Hematopoietic multipotent progenitor cell treated with erythropoietin and hydrocortisone succinate and interleukin-3 and kit ligand, for 15 days (in vitro differentiated cells): ENCODE data around the gene CNPY3.
"Not testable (repeated sequence)": the region's sequence is repeated elsewhere in the genome, so short reads cannot be mapped to it uniquely, and the experiment has no call there.

Experiments used
- DNase-seq: peaks from one replicate; pipeline ENCODE4 v3.0.0-alpha.2; 2015; ENCODE audit warnings: low spot score

CNPY3 gene

DNA sequence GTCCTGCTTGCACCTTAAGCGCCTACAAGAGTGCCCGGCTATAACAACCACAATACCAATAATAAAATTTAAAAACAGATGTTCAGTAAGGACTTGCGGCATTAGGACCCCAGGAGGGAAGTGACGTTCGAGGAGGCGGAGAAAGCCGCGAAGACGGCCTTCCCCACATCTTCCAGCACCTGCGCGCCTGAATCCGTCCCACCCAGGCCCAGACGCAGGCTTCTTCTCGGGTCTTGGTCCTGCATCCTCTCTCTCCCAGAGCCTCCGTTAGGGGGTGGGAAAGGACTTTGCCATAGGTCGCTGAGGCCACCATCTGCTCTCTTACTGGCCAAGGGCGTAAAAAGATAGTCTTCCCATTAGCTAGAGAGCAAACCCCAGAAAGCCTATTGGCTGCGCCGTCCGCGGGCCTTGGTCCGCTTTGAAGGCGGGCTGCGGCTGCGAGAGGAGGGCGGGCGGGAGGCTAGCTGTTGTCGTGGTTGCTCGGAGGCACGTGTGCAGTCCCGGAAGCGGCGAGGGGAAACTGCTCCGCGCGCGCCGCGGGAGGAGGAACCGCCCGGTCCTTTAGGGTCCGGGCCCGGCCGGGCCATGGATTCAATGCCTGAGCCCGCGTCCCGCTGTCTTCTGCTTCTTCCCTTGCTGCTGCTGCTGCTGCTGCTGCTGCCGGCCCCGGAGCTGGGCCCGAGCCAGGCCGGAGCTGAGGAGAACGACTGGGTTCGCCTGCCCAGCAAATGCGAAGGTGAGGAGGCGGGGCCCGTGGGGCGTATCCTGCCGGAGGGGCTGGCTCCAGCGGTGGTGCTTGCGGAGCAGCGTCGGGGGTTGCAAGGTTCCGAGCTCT, at the start of gene CNPY3:
Gene CNPY3, plus strand, starts transcription at position 495 of the 835 bp plus-strand sequence. Its CDS starts 91 bp downstream, at position 586.
- DNase-seq: peak; percentile 89

GRCh38 chr6:42880240-42880817, 49.0 kb upstream of the CNPY3 start:
- not testable (repeated sequence) for DNase-seq

- DNase-seq: not testable (repeated sequence)
Measured at GRCh38 chr6:42880871-42881270, 48.4 kb upstream of the CNPY3 start.

- no peak for DNase-seq
Measured at GRCh38 chr6:42885702-42886101, 43.6 kb upstream of the CNPY3 start.

GRCh38 chr6:42888201-42888600, 41.1 kb upstream of the CNPY3 start:
- DNase-seq: not testable (repeated sequence)

- DNase-seq: no peak
Measured at GRCh38 chr6:42889815-42890214, 39.5 kb upstream of the CNPY3 start.

- peak; percentile 88 for DNase-seq
Measured at GRCh38 chr6:42890311-42891198, 38.7 kb upstream of the CNPY3 start.

DNA sequence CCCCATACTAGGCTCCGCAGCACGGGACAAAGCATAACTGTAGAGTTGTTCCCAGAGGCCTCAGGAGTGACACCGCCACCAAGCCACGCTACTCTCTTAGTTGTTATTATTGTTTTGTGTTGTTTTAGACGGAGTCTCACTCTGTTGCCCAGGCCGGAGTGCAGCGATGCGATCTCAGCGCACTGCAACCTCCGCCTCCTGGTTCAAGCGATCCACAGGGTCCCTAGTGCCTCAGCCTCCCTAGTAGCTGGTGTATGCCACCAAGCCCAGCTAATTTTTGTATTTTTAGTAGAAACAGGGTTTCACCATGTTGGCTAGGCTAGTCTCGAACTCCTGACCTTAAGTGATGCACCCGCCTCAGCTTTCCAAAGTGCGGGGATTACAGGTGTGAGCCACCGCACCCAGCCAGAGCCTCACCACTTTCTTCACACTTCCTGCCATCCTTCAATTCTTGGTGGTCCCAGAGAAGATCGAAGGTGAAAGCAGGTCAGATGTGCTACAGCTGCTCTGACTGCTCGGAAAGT, 38.0 kb upstream of the CNPY3 start:
- no peak for DNase-seq

GRCh38 chr6:42894041-42894828, 35.0 kb upstream of the CNPY3 start:
- DNase-seq: not testable (repeated sequence)

DNA sequence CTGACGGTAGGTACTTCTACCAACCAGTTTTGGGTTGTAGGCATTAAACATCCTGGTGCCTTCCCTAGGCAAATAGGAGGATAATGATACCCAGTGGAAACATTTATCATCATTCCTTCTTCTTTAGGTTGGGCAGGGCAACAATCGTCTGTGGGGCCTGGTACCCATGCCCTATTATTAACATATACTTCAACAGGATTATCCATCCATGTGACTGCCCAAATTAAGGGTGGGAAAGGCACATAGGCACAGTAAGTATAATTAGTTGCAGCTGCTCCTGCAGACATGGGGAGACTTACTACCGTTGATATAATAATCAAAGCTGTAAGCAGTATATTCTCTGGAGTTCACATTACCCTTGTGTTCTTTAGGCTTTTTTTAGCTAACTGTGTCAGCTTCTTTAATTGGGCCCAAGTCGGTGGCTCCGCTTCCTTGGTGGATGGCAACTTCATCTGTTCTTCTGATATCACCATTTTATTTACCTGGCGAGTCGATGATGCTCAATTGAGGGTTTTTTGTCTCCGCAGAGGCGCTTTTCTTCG, 33.0 kb upstream of the CNPY3 start:
- no peak for DNase-seq

- DNase-seq: peak; percentile 80
Measured at GRCh38 chr6:42898891-42899361, 30.4 kb upstream of the CNPY3 start.

- no peak for DNase-seq
Measured at GRCh38 chr6:42899871-42900270, 29.4 kb upstream of the CNPY3 start.

DNA sequence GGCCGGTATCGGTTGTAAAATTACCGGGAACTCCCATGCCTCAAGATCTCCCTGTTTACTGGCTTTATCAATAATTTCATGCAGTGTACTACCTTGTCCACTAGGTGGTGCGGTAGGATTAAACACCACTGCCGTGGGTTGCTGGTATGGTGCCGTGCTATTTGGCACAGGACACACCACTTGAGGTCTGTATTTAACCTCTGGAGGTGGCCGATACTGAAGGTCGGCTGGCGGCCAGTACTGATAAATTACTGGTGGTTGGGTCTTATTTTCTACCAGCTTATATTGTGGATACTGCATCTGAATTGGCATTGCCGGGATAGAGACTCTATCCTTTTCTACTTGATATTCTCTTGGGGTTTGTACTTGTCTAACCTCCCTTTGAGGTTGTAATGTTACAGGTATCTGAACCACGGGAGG, 27.7 kb upstream of the CNPY3 start:
- peak; percentile 91 for DNase-seq

- DNase-seq: not testable (repeated sequence)
Measured at GRCh38 chr6:42902429-42903263, 26.6 kb upstream of the CNPY3 start.

DNA sequence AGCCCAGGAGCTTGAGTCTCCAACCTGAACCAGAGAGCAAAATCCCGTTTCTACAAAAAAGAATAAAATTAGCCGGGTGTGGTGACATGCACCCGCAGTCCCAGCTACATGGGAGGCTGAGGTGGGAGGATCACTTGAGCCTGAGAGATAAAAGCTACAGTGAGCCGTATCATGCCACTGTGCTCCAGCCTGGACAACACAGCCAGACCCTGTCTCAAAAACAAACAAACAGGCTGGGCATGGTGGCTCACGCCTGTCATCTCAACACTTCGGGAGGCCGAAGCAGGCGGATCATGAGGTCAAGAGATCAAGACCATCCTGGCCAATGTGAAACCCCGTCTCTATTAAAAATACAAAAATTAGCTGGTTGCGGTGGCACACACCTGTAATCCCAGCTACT, 24.8 kb upstream of the CNPY3 start:
- no peak for DNase-seq

DNA sequence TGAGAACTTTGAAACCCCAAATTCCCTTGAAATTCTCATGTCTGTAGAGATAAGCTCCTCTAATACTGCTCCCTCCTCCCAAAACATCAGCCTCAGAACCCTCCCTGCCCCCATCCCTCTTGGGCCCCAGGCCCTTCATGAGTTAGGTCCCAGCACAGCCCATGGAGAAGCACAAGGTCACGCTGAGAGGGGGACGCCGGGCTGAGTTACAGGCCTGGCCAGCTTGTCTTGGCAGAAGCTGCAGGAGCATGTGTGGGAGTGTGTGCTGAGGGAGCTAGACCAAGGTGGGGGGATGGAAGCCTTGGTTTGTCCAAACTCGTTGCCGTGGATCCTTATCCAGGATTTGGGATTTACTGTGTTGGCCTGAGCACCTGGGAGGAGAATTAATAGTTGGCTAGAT, 21.9 kb upstream of the CNPY3 start:
- DNase-seq: no peak

- no peak for DNase-seq
Measured at GRCh38 chr6:42909835-42910234, 19.4 kb upstream of the CNPY3 start.

- DNase-seq: no peak
Measured at GRCh38 chr6:42911171-42912021, 17.9 kb upstream of the CNPY3 start.

GRCh38 chr6:42914546-42914945, 14.7 kb upstream of the CNPY3 start:
- no peak for DNase-seq
